Measurements from ENCODE around the gene MAG. TPM values are rescaled to one million over a fixed set of nuclear protein-coding genes. Genes with fewer than 3 reads are reported as not detected.

The MAG gene
- total RNA-seq, 1 donor, result not detected

- no peak for DNase-seq (ENCODE audit: low read depth)
- no peak for TF ChIP-seq CTCF (IDR thresholded peaks at IDR 0.05; ENCODE audit: insufficient read depth, low read length)
- no peak overlapping the region for H3K4me3 ChIP-seq (ENCODE audit: low read depth, low read length)
Observed at GRCh38 chr19:35265900-35266519, 26.0 kb upstream of the MAG start.

DNA sequence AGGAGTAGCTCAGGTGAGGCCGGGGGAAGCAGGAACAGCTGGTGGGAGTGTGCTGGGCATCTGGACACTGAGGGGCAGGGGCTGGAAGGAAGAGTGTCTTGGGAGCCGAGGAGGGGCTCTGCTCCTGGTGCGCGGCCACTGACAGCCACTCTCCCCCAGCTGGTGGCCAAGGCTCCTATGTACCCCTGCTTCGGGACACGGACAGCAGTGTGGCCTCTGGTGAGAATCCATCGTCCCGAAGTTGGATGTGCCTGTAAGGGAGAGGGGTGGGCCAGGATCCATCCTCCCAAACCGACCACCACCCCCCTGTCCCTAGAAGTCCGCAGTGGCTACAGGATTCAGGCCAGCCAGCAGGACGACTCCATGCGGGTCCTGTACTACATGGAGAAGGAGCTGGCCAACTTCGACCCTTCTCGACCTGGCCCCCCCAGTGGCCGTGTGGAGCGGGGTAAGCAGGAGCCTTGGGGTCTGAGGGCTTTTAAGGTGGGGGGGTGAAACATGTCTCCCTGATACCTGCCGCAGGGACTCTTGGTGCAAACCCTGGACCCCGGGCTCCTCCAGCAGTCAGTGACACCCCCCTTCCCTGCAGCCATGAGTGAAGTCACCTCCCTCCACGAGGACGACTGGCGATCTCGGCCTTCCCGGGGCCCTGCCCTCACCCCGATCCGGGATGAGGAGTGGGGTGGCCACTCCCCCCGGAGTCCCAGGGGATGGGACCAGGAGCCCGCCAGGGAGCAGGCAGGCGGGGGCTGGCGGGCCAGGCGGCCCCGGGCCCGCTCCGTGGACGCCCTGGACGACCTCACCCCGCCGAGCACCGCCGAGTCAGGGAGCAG is 25.2 kb upstream of the MAG start:
- H3K4me3 ChIP-seq (ENCODE audit: low read depth, low read length), result peak overlapping the region; percentile 81
- no peak for DNase-seq (ENCODE audit: low read depth)
- no peak for TF ChIP-seq CTCF (IDR thresholded peaks at IDR 0.05; ENCODE audit: insufficient read depth, low read length)

- peak overlapping the region; percentile 81 for H3K4me3 ChIP-seq (ENCODE audit: low read depth, low read length)
- TF ChIP-seq CTCF (IDR thresholded peaks at IDR 0.05; ENCODE audit: insufficient read depth, low read length), result no peak
- DNase-seq (ENCODE audit: low read depth), result no peak
Observed at GRCh38 chr19:35267353-35267817, 24.6 kb upstream of the MAG start.

GRCh38 chr19:35267818-35268535 is 24.0 kb upstream of the MAG start:
- peak; percentile 63 for DNase-seq (ENCODE audit: low read depth)
- no peak for TF ChIP-seq CTCF (IDR thresholded peaks at IDR 0.05; ENCODE audit: insufficient read depth, low read length)

DNA sequence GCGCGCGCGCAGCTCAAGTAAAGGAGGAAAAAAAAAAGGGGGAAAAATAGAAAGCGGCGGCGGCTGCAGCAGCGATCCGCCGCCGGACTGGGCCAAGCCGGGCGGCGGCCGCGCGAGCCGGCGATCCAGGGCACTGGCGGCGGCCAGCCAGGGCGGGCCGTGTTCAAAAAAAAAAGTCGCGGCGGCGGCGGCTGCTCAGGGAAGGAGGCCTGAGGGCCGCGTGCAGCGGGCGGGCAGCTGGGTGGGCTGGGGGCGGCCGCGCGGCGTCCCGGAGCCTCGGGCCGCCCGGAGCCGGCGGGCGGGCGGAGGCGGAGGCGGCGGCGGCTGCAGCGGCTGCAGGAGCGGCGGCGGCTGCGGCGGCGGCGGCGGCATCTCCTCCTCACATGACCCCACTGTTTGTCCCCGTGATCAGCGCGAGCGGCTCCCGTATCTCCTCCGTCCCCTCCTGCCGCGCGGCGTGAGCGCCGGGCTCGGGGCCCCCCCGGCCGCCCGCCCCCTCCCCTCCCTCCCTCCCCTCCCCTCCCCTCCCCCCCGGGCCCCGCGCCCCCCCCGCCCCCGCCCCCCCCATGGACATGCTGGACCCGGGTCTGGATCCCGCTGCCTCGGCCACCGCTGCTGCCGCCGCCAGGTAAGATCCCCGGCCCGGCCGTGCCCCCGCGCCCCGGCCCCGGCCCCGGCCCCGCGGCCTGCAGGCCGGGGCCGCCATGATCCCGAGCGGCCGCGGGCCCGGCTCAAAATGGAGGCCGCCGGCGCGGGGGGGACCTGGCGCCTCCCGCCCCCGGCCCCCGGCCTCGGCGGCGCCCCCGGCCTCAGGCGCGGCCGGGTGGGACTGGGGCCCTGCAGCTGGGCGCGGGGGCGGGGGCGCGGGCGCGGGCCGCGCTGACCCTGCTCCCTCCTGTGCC is 23.2 kb upstream of the MAG start, which contains the start of gene USF2:
Gene USF2, plus strand, starts transcription at position 427 of the 902 bp plus-strand sequence. Its CDS starts 140 bp downstream, at position 567.
- peak within 1 kb of the TSS; percentile 81 for H3K4me3 ChIP-seq (ENCODE audit: low read depth, low read length)
- TF ChIP-seq CTCF (IDR thresholded peaks at IDR 0.05; ENCODE audit: insufficient read depth, low read length), result no peak
- peak; percentile 54 for DNase-seq (ENCODE audit: low read depth)

More at GRCh38 chr19:35267818-35268535, 24.0 kb upstream of the MAG start:
- H3K4me3 ChIP-seq (ENCODE audit: low read depth, low read length), result peak overlapping the region; percentile 81
